GM18499 (cell line): ENCODE measurements around the gene SIGLEC1.

Experiments used
- ATAC-seq: cut with Tn5 transposase; IDR thresholded peaks from one replicate; pipeline ENCODE4 v1.9.1; 2021; ENCODE audit warnings: moderate number of reproducible peaks; ENCODE audit not compliant: insufficient read depth, unreplicated experiment

SIGLEC1 gene

GRCh38 chr20:3663031-3663701 is 49.2 kb downstream of the SIGLEC1 start, which contains the start of gene GFRA4:
GFRA4 (minus strand) TSS chr20:3663399; CDS start chr20:3663399, 0 bp downstream.
- ATAC-seq: no peak
